Thyroid gland (tissue), 4 donors: Measurements from ENCODE around the gene SLC16A4. TPM values are rescaled to one million over a fixed set of nuclear protein-coding genes. Genes with fewer than 3 reads are reported as not detected.
A peak's percentile ranks its signal among the peaks of the same experiment; 100 is the strongest.
"Not testable (repeated sequence)": the region's sequence is repeated elsewhere in the genome, so short reads cannot be mapped to it uniquely, and the experiment has no call there.

Source experiments
- DNase-seq, 2 donors: peaks; one replicate each; pipeline ENCODE4 v3.0.0-alpha.2; 2019
- H3K27ac ChIP-seq, 3 donors: fragments of 200-600 bp; sonication (generic); 1 replicate in 2 of 3; 2 replicates in 1 of 3; pipeline ENCODE4 v1.5.1; 2016 to 2019; ENCODE audit warnings: mild to moderate bottlenecking in 1 of 3, moderate library complexity in 1 of 3
- H3K27me3 ChIP-seq: fragments of 200-600 bp; sonication (generic); one replicate; pipeline ENCODE4 v1.5.1; 2019
- H3K36me3 ChIP-seq, 2 donors: fragments of 200-600 bp; sonication (generic); one replicate each; pipeline ENCODE4 v1.5.1; 2016 to 2019
- H3K4me1 ChIP-seq, 2 donors: fragments of 200-600 bp; sonication (generic); one replicate each; pipeline ENCODE4 v1.5.1; 2017 to 2019
- H3K4me3 ChIP-seq, 3 donors: fragments of 200-600 bp; sonication (generic); replicated peaks in 1 of 3; 1 replicate in 2 of 3; 2 replicates in 1 of 3; pipeline ENCODE4 v1.5.1; 2016; ENCODE audit warnings: mild to moderate bottlenecking in 1 of 3
- H3K9me3 ChIP-seq: fragments of 200-600 bp; sonication (generic); one replicate; pipeline ENCODE4 v1.5.1; 2017
- CTCF ChIP-seq, 6 experiments: fragments of 200-600 bp in 3 of 6; fragments of 450-650 bp in 3 of 6; sonication (generic) in 3 of 6; IDR thresholded peaks; one replicate each; pipeline ENCODE4 v1.5.1; 2016 to 2019; ENCODE audit warnings: antibody characterized with exemption in 6 of 6, mild to moderate bottlenecking in 2 of 6, inconsistent platforms in 1 of 6, moderate library complexity in 1 of 6
- POLR2A ChIP-seq, 2 donors: fragments of 450-650 bp; IDR thresholded peaks; one replicate each; pipeline ENCODE4 v1.6.1; 2017; ENCODE audit warnings: antibody characterized with exemption in 2 of 2, mild to moderate bottlenecking in 2 of 2, moderate library complexity in 1 of 2
- WGBS, 2 donors: methylation state at CpG; one replicate each; pipeline ENCODE4 v1.1.5; 2017; 5-methylcytosine and 5-hydroxymethylcytosine counted together
- intact Hi-C: fragments of 100-400 bp; cut with DNase I; formaldehyde crosslinking; loops from one replicate; pipeline ENCODE4 v1.15.1; 2023
- total RNA-seq, 4 donors: library from RNA; depleted of rRNA; stranded (reverse); fragments of >200 nt; gene quantifications; one replicate each; pipeline ENCODE4 v1.2.3, GENCODE V29; 2016

SLC16A4 gene
- total RNA-seq, 4 donors from 2014 or later = 18.6 to 30.5 (median 25.8) TPM

DNA sequence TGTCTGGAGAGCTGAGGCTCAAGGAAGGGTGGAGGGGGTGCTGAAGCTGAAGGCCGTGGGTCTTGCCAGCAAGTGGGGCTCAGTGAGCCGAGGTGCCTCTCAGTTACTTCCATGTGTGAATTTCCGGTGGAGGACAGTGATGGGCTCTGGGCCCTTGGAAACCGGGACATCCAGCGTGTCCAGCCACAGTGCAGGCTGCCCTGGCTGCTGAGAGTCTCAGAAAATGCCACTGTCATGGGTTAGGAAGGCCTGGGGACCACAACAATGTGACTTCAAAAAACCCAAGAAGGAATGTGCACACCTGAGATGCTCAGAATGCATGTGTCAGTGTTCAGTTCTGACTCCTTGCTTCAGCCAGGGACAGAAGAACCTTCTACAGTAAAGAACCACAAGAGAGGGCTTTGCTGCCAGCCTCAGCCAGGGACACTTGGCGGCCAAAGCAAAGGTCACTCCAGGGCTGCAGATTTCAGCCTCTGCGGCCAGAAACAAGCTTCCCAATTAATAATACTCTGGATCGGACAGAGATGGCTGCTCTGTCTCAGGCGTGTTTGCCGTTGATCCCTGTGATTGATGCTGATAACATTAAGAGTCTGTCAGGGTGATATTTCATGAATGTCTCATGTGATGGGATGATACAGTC is 29.3 kb upstream of the SLC16A4 start:
- WGBS, 2 donors = 88 to 92% methylated on average over 10 of the region's 10 CpGs
- H3K36me3 ChIP-seq = no peaks in the 10 kb centered on the region
- intact Hi-C loops = no loop called here
- DNase-seq = no peak
- H3K4me3 ChIP-seq = no peak overlapping the region
- no peak for TF ChIP-seq POLR2A (IDR thresholded peaks at IDR 0.05)
- no peak for TF ChIP-seq CTCF (IDR thresholded peaks at IDR 0.05)
- no peaks in the 10 kb centered on the region for H3K4me1 ChIP-seq
- no peaks in the 10 kb centered on the region for H3K27me3 ChIP-seq
- H3K27ac ChIP-seq = no peak overlapping the region
- no peaks in the 10 kb centered on the region for H3K9me3 ChIP-seq

DNA sequence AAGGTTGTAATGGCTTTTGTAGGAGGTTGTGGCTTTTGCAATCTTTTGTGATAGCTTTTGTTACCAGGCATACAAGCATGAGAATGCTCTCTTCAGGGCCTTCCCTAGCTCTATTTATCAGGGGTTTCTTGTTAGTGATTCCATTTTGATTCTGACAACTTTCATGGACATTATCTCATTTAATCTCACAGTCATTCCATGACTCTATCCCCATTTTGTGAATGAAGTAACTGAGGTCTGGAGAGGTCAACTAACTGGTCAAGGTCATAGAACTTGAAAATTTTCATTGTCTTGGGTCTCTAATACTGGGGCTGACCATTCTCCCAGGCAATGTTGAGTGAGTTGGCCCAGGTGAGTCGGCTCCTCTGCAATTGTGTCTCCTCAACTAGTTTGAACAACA is 27.9 kb upstream of the SLC16A4 start:
- TF ChIP-seq POLR2A (IDR thresholded peaks at IDR 0.05) = no peak
- TF ChIP-seq CTCF (IDR thresholded peaks at IDR 0.05) = no peak
- Histone ChIP-seq H3K27me3 (no peaks in the 10 kb centered on the region), H3K36me3 (no peaks in the 10 kb centered on the region), H3K4me1 (no peaks in the 10 kb centered on the region), H3K4me3 (no peak overlapping the region), H3K9me3 (no peaks in the 10 kb centered on the region), H3K27ac (no peak overlapping the region)
- DNase-seq = no peak
- intact Hi-C loops = no loop called here
- 71 to 78% methylated on average over 1 of the region's 1 CpG for WGBS, 2 donors

- H3K27ac ChIP-seq, intact Hi-C loops, H3K27me3 ChIP-seq, H3K4me3 ChIP-seq, H3K4me1 ChIP-seq, DNase-seq, H3K36me3 ChIP-seq, H3K9me3 ChIP-seq: not testable (repeated sequence)
- 67 to 80% methylated on average over 1 of the region's 1 CpG for WGBS, 2 donors
These were observed 22.2 kb upstream of the SLC16A4 start for GRCh38 chr1:110413045-110413444.

- Histone ChIP-seq H3K27me3 (no peaks in the 10 kb centered on the region), H3K9me3 (no peaks in the 10 kb centered on the region), H3K27ac (no peak overlapping the region), H3K36me3 (no peaks in the 10 kb centered on the region), H3K4me1 (peaks cover 6 to 7% of the 10 kb centered on the region in 2 donors), H3K4me3 (no peak overlapping the region)
- peak; percentile 74 to 82 for DNase-seq
- 29 to 37% methylated on average over 4 of the region's 4 CpGs for WGBS, 2 donors
- intact Hi-C loops = no loop called here
- TF ChIP-seq CTCF (IDR thresholded peaks at IDR 0.05) (peak in 5 of 6 experiments; percentile 48 to 89 (median 74)), POLR2A (IDR thresholded peaks at IDR 0.05) (no peak)
These were observed 21.8 kb upstream of the SLC16A4 start for GRCh38 chr1:110412576-110412975.

DNA sequence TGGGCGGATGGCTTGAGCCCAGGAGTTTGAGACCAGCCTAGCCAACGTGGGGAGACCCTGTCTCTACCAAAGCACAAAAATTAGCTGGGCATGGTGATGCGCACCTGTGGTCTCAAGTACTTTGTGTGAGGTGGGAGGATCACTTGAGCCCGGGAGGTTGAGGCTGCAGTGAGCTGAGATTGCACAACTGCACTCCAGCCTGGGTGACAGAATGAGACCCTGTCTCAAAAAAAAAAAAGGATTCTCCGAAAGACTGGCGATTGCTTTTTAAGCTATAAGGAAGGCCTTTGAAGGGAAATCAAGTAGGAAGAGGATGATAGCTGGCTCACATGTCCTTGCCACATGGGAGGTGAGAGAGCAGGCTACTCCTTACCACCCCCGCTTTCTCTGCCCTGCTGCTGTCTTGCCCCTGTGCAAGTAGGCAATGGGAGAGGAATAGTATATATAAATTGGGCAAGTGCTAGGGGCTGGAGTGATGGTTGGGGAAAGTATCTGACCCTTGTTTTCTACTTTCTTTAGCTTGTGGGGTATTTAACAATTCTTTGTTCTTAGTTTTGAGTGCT is 20.4 kb upstream of the SLC16A4 start:
- TF ChIP-seq CTCF (IDR thresholded peaks at IDR 0.05) = no peak
- intact Hi-C loops = no loop called here
- WGBS, 2 donors = 76 to 83% methylated on average over 7 of the region's 7 CpGs
- Histone ChIP-seq H3K27ac (no peak overlapping the region), H3K27me3 (no peaks in the 10 kb centered on the region), H3K4me1 (peaks cover 10 to 12% of the 10 kb centered on the region in 2 donors), H3K9me3 (no peaks in the 10 kb centered on the region), H3K36me3 (no peaks in the 10 kb centered on the region), H3K4me3 (no peak overlapping the region)
- no peak for DNase-seq
